ENCODE measurements around the gene WDR1. TPM values are rescaled to one million over a fixed set of nuclear protein-coding genes. Genes with fewer than 3 reads are reported as not detected.

Gene WDR1
- total RNA-seq, 4 donors from 2014 or later, result 122 to 238 (median 213) TPM

GRCh38 chr4:10040049-10040892 is 76.3 kb downstream of the WDR1 start:
- no peak overlapping the region for H3K27ac ChIP-seq
- H3K27me3 ChIP-seq, result no peaks in the 10 kb centered on the region
- WGBS, 2 donors, result 87 to 89% methylated on average over 10 of the region's 10 CpGs
- no peak for TF ChIP-seq POLR2A (IDR thresholded peaks at IDR 0.05)
- TF ChIP-seq CTCF (IDR thresholded peaks at IDR 0.05), result no peak
- DNase-seq, result no peak
- no peaks in the 10 kb centered on the region for H3K4me1 ChIP-seq
- no peaks in the 10 kb centered on the region for H3K9me3 ChIP-seq
- intact Hi-C loops (cut with DNase I), result no loop called here
- H3K36me3 ChIP-seq, result no peaks in the 10 kb centered on the region
- no peak overlapping the region for H3K4me3 ChIP-seq (replicated peaks in 1 of 3)

GRCh38 chr4:10036807-10037342 is 79.7 kb downstream of the WDR1 start:
- no peak overlapping the region for H3K27ac ChIP-seq
- 81 to 85% methylated on average over 10 of the region's 10 CpGs for WGBS, 2 donors

GRCh38 chr4:10035130-10035529 is 81.5 kb downstream of the WDR1 start:
- H3K36me3 ChIP-seq, result no peaks in the 10 kb centered on the region
- intact Hi-C loops (cut with DNase I), result no loop called here
- DNase-seq, result no peak
- TF ChIP-seq CTCF (IDR thresholded peaks at IDR 0.05) (no peak), POLR2A (IDR thresholded peaks at IDR 0.05) (no peak)
- H3K4me3 ChIP-seq (replicated peaks in 1 of 3), result no peak overlapping the region
- peaks cover 13 to 34% of the 10 kb centered on the region in 2 donors for H3K4me1 ChIP-seq
- H3K27ac ChIP-seq, result no peak overlapping the region
- 63 to 67% methylated on average over 6 of the region's 6 CpGs for WGBS, 2 donors
- no peaks in the 10 kb centered on the region for H3K27me3 ChIP-seq
- H3K9me3 ChIP-seq, result no peaks in the 10 kb centered on the region

More at GRCh38 chr4:10036807-10037342, 79.7 kb downstream of the WDR1 start:
- Histone ChIP-seq H3K4me1 (peaks cover 13 to 26% of the 10 kb centered on the region in 2 donors), H3K27me3 (no peaks in the 10 kb centered on the region), H3K9me3 (no peaks in the 10 kb centered on the region), H3K4me3 (replicated peaks in 1 of 3) (no peak overlapping the region), H3K36me3 (no peaks in the 10 kb centered on the region)
- intact Hi-C loops (cut with DNase I), result no loop called here
- TF ChIP-seq CTCF (IDR thresholded peaks at IDR 0.05) (no peak), POLR2A (IDR thresholded peaks at IDR 0.05) (no peak)
- DNase-seq, result no peak

- no peaks in the 10 kb centered on the region for H3K9me3 ChIP-seq
- H3K4me3 ChIP-seq (replicated peaks in 1 of 3), result no peak overlapping the region
- TF ChIP-seq CTCF (IDR thresholded peaks at IDR 0.05) (no peak), POLR2A (IDR thresholded peaks at IDR 0.05) (no peak)
- WGBS, 2 donors, result 96 to 100% methylated on average over 3 to 5 of the region's 5 CpGs
- no peak for DNase-seq
- H3K4me1 ChIP-seq, result peaks cover 13 to 34% of the 10 kb centered on the region in 2 donors
- H3K27me3 ChIP-seq, result no peaks in the 10 kb centered on the region
- intact Hi-C loops (cut with DNase I), result no loop called here
- no peak overlapping the region for H3K27ac ChIP-seq
- no peaks in the 10 kb centered on the region for H3K36me3 ChIP-seq
Measured at GRCh38 chr4:10034612-10035104, 81.9 kb downstream of the WDR1 start.

- Histone ChIP-seq H3K4me1 (peaks cover 13 to 34% of the 10 kb centered on the region in 2 donors), H3K9me3 (no peaks in the 10 kb centered on the region), H3K27me3 (no peaks in the 10 kb centered on the region), H3K27ac (peak overlapping the region in 1 of 3 donors; percentile 50), H3K4me3 (replicated peaks in 1 of 3) (no peak overlapping the region), H3K36me3 (no peaks in the 10 kb centered on the region)
- intact Hi-C loops (cut with DNase I), result no loop called here
- no peak for DNase-seq
- 77 to 91% methylated on average over 9 to 10 of the region's 10 CpGs for whole genome bisulfite sequencing, 2 donors
- TF ChIP-seq CTCF (IDR thresholded peaks at IDR 0.05) (no peak), POLR2A (IDR thresholded peaks at IDR 0.05) (no peak)
Measured at GRCh38 chr4:10034136-10034535, 82.5 kb downstream of the WDR1 start.

Data from thyroid gland (tissue), 4 donors.